ENCODE results near the gene STKLD1.

The STKLD1 gene

GRCh38 chr9:133347985-133348717, 28.0 kb upstream of the STKLD1 start, which contains the start of the genes MED22 and RPL7A:
Gene MED22 (minus strand): TSS chr9:133348131. CDS start chr9:133346662, 1,469 bp downstream.
Gene RPL7A (plus strand): TSS chr9:133348218. CDS start chr9:133348244, 26 bp downstream.
- Histone ChIP-seq H4K20me1 (ENCODE audit: control insufficient read depth, insufficient read depth, low read depth, low read length) (peaks cover 16% of the 10 kb centered on the region; the same call in 1 of the 2 replicates), H3K4me3 (ENCODE audit: low read length) (peak within 1 kb of the TSS; percentile 83), H3K79me2 (ENCODE audit: control insufficient read depth, low read length) (peaks cover 57% of the 10 kb centered on the region), H3F3A (ENCODE audit: control insufficient read depth, insufficient read depth) (peaks cover 47% of the 10 kb centered on the region), H3K9me2 (replicated peaks; ENCODE audit: control insufficient read depth, low read length) (no peaks in the 10 kb centered on the region), H3K27me3 (ENCODE audit: control insufficient read depth, low read length) (no peaks in the 10 kb centered on the region), H3K27ac (ENCODE audit: low read depth, low read length) (peak within 1 kb of the TSS; percentile 81), H3K4me1 (ENCODE audit: control insufficient read depth, low read length) (peaks cover 30% of the 10 kb centered on the region), H3K36me3 (ENCODE audit: control insufficient read depth, low read length) (peaks cover 86% of the 10 kb centered on the region), H3K9me3 (ENCODE audit: control insufficient read depth, insufficient read depth, low read length) (no peaks in the 10 kb centered on the region), H3K4me2 (ENCODE audit: low read length) (peak within 1 kb of the TSS; percentile 98)
- TF ChIP-seq EZH2phosphoT487 (IDR thresholded peaks at IDR 0.05; ENCODE audit: borderline replicate concordance, low read length), result no peak
- TF ChIP-seq CTCF (IDR thresholded peaks at IDR 0.05; ENCODE audit: low read depth, low read length, poor library complexity, severe bottlenecking), result no peak

- Histone ChIP-seq H3K4me3 (ENCODE audit: low read length) (peak overlapping the region; percentile 83), H3K9me3 (ENCODE audit: control insufficient read depth, insufficient read depth, low read length) (no peaks in the 10 kb centered on the region), H4K20me1 (ENCODE audit: control insufficient read depth, insufficient read depth, low read depth, low read length) (peaks cover 16% of the 10 kb centered on the region; the same call in 1 of the 2 replicates), H3K27ac (ENCODE audit: low read depth, low read length) (peak overlapping the region; percentile 81), H3K4me1 (ENCODE audit: control insufficient read depth, low read length) (peaks cover 30% of the 10 kb centered on the region), H3K27me3 (ENCODE audit: control insufficient read depth, low read length) (no peaks in the 10 kb centered on the region), H3K36me3 (ENCODE audit: control insufficient read depth, low read length) (peaks cover 84% of the 10 kb centered on the region), H3K9me2 (replicated peaks; ENCODE audit: control insufficient read depth, low read length) (no peaks in the 10 kb centered on the region), H3F3A (ENCODE audit: control insufficient read depth, insufficient read depth) (peaks cover 55% of the 10 kb centered on the region), H3K79me2 (ENCODE audit: control insufficient read depth, low read length) (peaks cover 57% of the 10 kb centered on the region), H3K4me2 (ENCODE audit: low read length) (peak overlapping the region; percentile 98)
- TF ChIP-seq CTCF (IDR thresholded peaks at IDR 0.05; ENCODE audit: low read depth, low read length, poor library complexity, severe bottlenecking), result no peak
- TF ChIP-seq EZH2phosphoT487 (IDR thresholded peaks at IDR 0.05; ENCODE audit: borderline replicate concordance, low read length), result no peak
Measured at GRCh38 chr9:133348718-133349573, 27.2 kb upstream of the STKLD1 start.

GRCh38 chr9:133349965-133350616, 26.1 kb upstream of the STKLD1 start:
- Histone ChIP-seq H3K27me3 (ENCODE audit: control insufficient read depth, low read length) (no peaks in the 10 kb centered on the region), H3K79me2 (ENCODE audit: control insufficient read depth, low read length) (peaks cover 61% of the 10 kb centered on the region), H4K20me1 (ENCODE audit: control insufficient read depth, insufficient read depth, low read depth, low read length) (peaks cover 16% of the 10 kb centered on the region; the same call in 1 of the 2 replicates), H3K4me3 (ENCODE audit: low read length) (peak overlapping the region; percentile 83), H3K4me1 (ENCODE audit: control insufficient read depth, low read length) (peaks cover 40% of the 10 kb centered on the region), H3K9me3 (ENCODE audit: control insufficient read depth, insufficient read depth, low read length) (no peaks in the 10 kb centered on the region), H3K9me2 (replicated peaks; ENCODE audit: control insufficient read depth, low read length) (no peaks in the 10 kb centered on the region), H3K27ac (ENCODE audit: low read depth, low read length) (no peak overlapping the region), H3K4me2 (ENCODE audit: low read length) (peak overlapping the region; percentile 98), H3K36me3 (ENCODE audit: control insufficient read depth, low read length) (peaks cover 73% of the 10 kb centered on the region), H3F3A (ENCODE audit: control insufficient read depth, insufficient read depth) (peaks cover 66% of the 10 kb centered on the region)
- TF ChIP-seq CTCF (IDR thresholded peaks at IDR 0.05; ENCODE audit: low read depth, low read length, poor library complexity, severe bottlenecking) (no peak), EZH2phosphoT487 (IDR thresholded peaks at IDR 0.05; ENCODE audit: borderline replicate concordance, low read length) (no peak)
